HCT116 (cell line): ENCODE data around the gene LIMA1. TPM values are rescaled to one million over a fixed set of nuclear protein-coding genes. Genes with fewer than 3 reads are reported as not detected.
A peak's percentile ranks its signal among the peaks of the same experiment; 100 is the strongest.

Experiments
- ATAC-seq: fragments of 200-7000 bp; cut with Tn5 transposase; 2 replicates; pipeline ENCODE4 v1.9.1; 2020; ENCODE audit warnings: mild to moderate bottlenecking, moderate library complexity
- BruUV-seq: library from RNA; stranded (reverse); fragments of 400-500 nt; replicated peaks from 2 replicates; lab custom pipeline; 2021; lab: Mats Ljungman, UMichigan
- CTCF ChIA-PET: fragments of 300-600 bp; sonication (Branson Sonifier 250); formaldehyde crosslinking; loops from one replicate; lab custom pipeline; 2021; ENCODE audit warnings: antibody characterized with exemption; lab: Charles Lee
- POLR2A ChIA-PET: fragments of 300-600, 350-600 bp; sonication (Branson Sonifier 250); formaldehyde crosslinking; loops from one replicate; lab custom pipeline; 2021; ENCODE audit warnings: antibody characterized with exemption; lab: Charles Lee
- RAD21 ChIA-PET, 2 experiments: fragments of 300-600 bp; sonication (Branson Sonifier 250); formaldehyde crosslinking; loops; one replicate each; lab custom pipeline; 2023; ENCODE audit warnings: low total read pairs in 2 of 2; ENCODE audit not compliant: uncharacterized antibody in 2 of 2, unreplicated experiment in 2 of 2, low non-redundant PET in 1 of 2; lab: Charles Lee
- DNase-seq: peaks from one replicate; pipeline ENCODE4 v3.0.0-alpha.2; 2010; ENCODE audit warnings: low read depth, low spot score
- H2AFZ ChIP-seq: fragments of 200-600 bp; shearing (Covaris generic), sonication (generic); 2 replicates; pipeline ENCODE4 v1.6.1; 2017; ENCODE audit warnings: low read depth, mixed run types, mixed read lengths, antibody characterized with exemption, low read length; ENCODE audit not compliant: poor library complexity, severe bottlenecking
- H3K27ac ChIP-seq: 2 replicates; pipeline ENCODE4 v1.5.1; 2012; ENCODE audit warnings: low read depth, low read length
- H3K27me3 ChIP-seq: fragments of 200-600 bp; sonication (generic); 2 replicates; pipeline ENCODE4 v1.6.1; 2016; ENCODE audit warnings: mixed run types, low read length, mixed read lengths; ENCODE audit not compliant: insufficient read depth
- H3K36me3 ChIP-seq, 2 experiments: fragments of 200-500 bp in 1 of 2; fragments of 200-600 bp in 1 of 2; sonication (Bioruptor generic) in 1 of 2; sonication (generic) in 1 of 2; 2 replicates each; pipeline versions ENCODE4 v1.5.1 to v1.6.1; 2014 to 2016; ENCODE audit warnings: low read length in 2 of 2, inconsistent platforms in 1 of 2, mixed read lengths in 1 of 2, mixed run types in 1 of 2; ENCODE audit not compliant: insufficient read depth in 2 of 2, control insufficient read depth in 1 of 2
- H3K4me1 ChIP-seq, 2 experiments: fragments of 200-600 bp in 1 of 2; sonication (generic) in 1 of 2; 2 replicates each; pipeline versions ENCODE4 v1.5.1 to v1.6.1; 2012 to 2017; ENCODE audit warnings: low read length in 2 of 2, inconsistent platforms in 1 of 2, mild to moderate bottlenecking in 1 of 2, mixed read lengths in 1 of 2, mixed run types in 1 of 2, moderate library complexity in 1 of 2; ENCODE audit not compliant: insufficient read depth in 2 of 2, control insufficient read depth in 1 of 2
- H3K4me2 ChIP-seq: fragments of 200-600 bp; sonication (generic); 2 replicates; pipeline ENCODE4 v1.6.1; 2017; ENCODE audit warnings: mixed run types, low read length, mixed read lengths
- H3K4me3 ChIP-seq, 2 experiments: fragments of 200-600 bp in 1 of 2; sonication (generic) in 1 of 2; replicated peaks in 1 of 2; 2 replicates each; pipeline ENCODE4 v1.5.1; 2011 to 2016; ENCODE audit warnings: low read length in 2 of 2, control low read depth in 1 of 2, low read depth in 1 of 2, mild to moderate bottlenecking in 1 of 2, mixed read lengths in 1 of 2, mixed run types in 1 of 2
- H3K79me2 ChIP-seq: fragments of 200-600 bp; sonication (generic); 2 replicates; pipeline ENCODE4 v1.6.1; 2017; ENCODE audit warnings: mild to moderate bottlenecking, mixed run types, low read length, moderate library complexity, mixed read lengths; ENCODE audit not compliant: insufficient read depth
- H3K9ac ChIP-seq: fragments of 200-600 bp; sonication (generic); 2 replicates; pipeline ENCODE4 v1.6.1; 2016; ENCODE audit warnings: low read length, mixed read lengths
- H3K9me2 ChIP-seq: fragments of 200-600 bp; sonication (generic), shearing (Covaris generic); 2 replicates; pipeline ENCODE4 v1.6.1; 2017; ENCODE audit warnings: mixed run types, mild to moderate bottlenecking, moderate library complexity; ENCODE audit not compliant: insufficient read depth
- H3K9me3 ChIP-seq, 2 experiments: fragments of 200-500 bp in 1 of 2; fragments of 200-600 bp in 1 of 2; sonication (Bioruptor generic) in 1 of 2; sonication (generic) in 1 of 2; 2 replicates each; pipeline ENCODE4 v1.6.1; 2014 to 2017; ENCODE audit warnings: low read length in 2 of 2, mixed read lengths in 2 of 2, inconsistent platforms in 1 of 2, low read depth in 1 of 2, mild to moderate bottlenecking in 1 of 2, mixed run types in 1 of 2, moderate library complexity in 1 of 2; ENCODE audit not compliant: control insufficient read depth in 1 of 2, insufficient read depth in 1 of 2
- H4K20me1 ChIP-seq: fragments of 200-600 bp; sonication (generic), shearing (Covaris generic); 2 replicates; pipeline ENCODE4 v1.6.1; 2017; ENCODE audit warnings: mixed run types, mild to moderate bottlenecking, moderate library complexity; ENCODE audit not compliant: insufficient read depth
- CEBPB ChIP-seq: IDR thresholded peaks from 2 replicates; pipeline ENCODE4 v1.6.1; 2012; ENCODE audit warnings: low read depth
- EZH2phosphoT487 ChIP-seq: fragments of 200-600 bp; IDR thresholded peaks from 2 replicates; pipeline ENCODE4 v1.6.1; 2018; ENCODE audit warnings: antibody characterized with exemption, borderline replicate concordance
- FOSL1 ChIP-seq: IDR thresholded peaks from 2 replicates; pipeline ENCODE4 v1.6.1; 2012; ENCODE audit warnings: low read depth
- POLR2AphosphoS5 ChIP-seq: IDR thresholded peaks from 2 replicates; pipeline ENCODE4 v1.6.1; 2011; ENCODE audit warnings: mild to moderate bottlenecking, low read depth, low read length, moderate library complexity
- RAD21 ChIP-seq: IDR thresholded peaks from 2 replicates; pipeline ENCODE4 v1.6.1; 2012; ENCODE audit warnings: low read depth, mild to moderate bottlenecking
- SIN3A ChIP-seq: IDR thresholded peaks from 2 replicates; pipeline ENCODE4 v1.6.1; 2012; ENCODE audit warnings: low read depth
- SRF ChIP-seq: IDR thresholded peaks from 2 replicates; pipeline ENCODE4 v1.6.1; 2012; ENCODE audit warnings: low read depth
- TCF7L2 ChIP-seq: IDR thresholded peaks from 2 replicates; pipeline ENCODE4 v1.7.0; 2011; ENCODE audit warnings: borderline replicate concordance, inconsistent platforms; ENCODE audit not compliant: insufficient read depth, insufficient read length; ENCODE audit errors: extremely low read depth
- ZFX ChIP-seq: fragments of 450-650 bp; IDR thresholded peaks from 2 replicates; pipeline ENCODE4 v1.6.1; 2017
- ZNF274 ChIP-seq: fragments of 200-500 bp; sonication (Bioruptor generic); IDR thresholded peaks from 2 replicates; pipeline ENCODE4 v1.6.1; 2014; ENCODE audit warnings: mild to moderate bottlenecking, low read depth, low read length, inconsistent platforms
- intact Hi-C: fragments of 100-400 bp; cut with micrococcal nuclease; formaldehyde crosslinking; loops from 2 replicates; pipeline ENCODE4 v1.10.0; 2022
- total RNA-seq: library from RNA; stranded (reverse); gene quantifications from one replicate; pipeline ENCODE4 v1.2.1, GENCODE V29; 2021; ENCODE audit not compliant: unreplicated experiment
- TF ChIP-seq, protein P1 (sequence below), 3 experiments: fragments of 200-600 bp in 1 of 3; sonication (generic) in 1 of 3; IDR thresholded peaks in 2 of 3; conservative IDR thresholded peaks in 1 of 3; 2 replicates each; pipeline ENCODE4 v1.5.1; 2012 to 2017; ENCODE audit warnings: low read depth in 2 of 3, low read length in 2 of 3, antibody characterized with exemption in 1 of 3, borderline replicate concordance in 1 of 3, control low read depth in 1 of 3, mild to moderate bottlenecking in 1 of 3, mixed read lengths in 1 of 3, mixed run types in 1 of 3, moderate library complexity in 1 of 3; ENCODE audit not compliant: insufficient read depth in 1 of 3

The LIMA1 gene
- total RNA-seq, 1 experiment from 2014 or later: 79.6 TPM

DNA sequence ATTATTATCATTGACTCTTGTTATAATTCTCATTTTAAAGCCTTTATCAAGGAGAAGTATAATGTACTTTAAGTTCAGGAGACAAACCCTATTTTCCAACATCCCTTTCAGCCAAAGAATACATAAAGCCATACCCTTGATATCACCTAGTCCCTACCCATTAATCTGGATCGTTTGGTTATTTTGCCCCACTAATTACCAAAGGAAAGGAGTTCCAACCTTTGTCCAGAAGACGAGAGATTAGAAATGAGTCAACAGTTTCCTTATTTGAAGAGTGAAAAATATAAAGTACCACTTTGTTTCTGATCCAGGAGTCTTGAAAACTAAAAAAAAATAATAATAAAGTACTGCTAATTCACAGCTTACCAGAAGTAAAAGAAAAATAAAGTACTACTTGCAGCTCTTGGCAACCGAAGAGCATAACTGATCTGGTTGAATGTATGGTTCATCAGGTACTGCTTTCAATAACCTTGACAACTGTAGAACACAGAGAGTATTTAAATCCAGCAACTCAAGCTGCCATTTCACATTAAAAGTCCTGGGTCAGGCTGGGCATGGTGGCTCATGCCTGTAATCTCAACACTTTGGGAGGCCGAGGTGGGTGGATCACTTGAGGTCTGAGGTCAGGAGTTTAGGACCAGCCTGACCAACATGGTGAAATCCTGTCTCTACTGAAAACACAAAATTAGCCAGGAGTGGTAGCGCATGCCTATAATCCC is 33.7 kb downstream of the LIMA1 start:
- Histone ChIP-seq H3K27ac (no peak overlapping the region), H3K9me3 (no peaks in the 10 kb centered on the region), H2AFZ (no peak overlapping the region), H3K79me2 (no peaks in the 10 kb centered on the region), H3K27me3 (no peaks in the 10 kb centered on the region), H3K9me2 (no peaks in the 10 kb centered on the region), H3K4me2 (peak overlapping the region; percentile 55), H4K20me1 (no peaks in the 10 kb centered on the region), H3K9ac (peak overlapping the region; percentile 36), H3K36me3 (no peaks in the 10 kb centered on the region), H3K4me1 (peaks cover 77 to 100% of the 10 kb centered on the region in 2 experiments), H3K4me3 (peak overlapping the region in 1 of 2 experiments; percentile 18; a peak in 1 of 4 replicates)
- DNase-seq (no peak), ATAC-seq (no peak)
- TF ChIP-seq CEBPB (no peak), SRF (no peak), FOSL1 (no peak), SIN3A (no peak), POLR2AphosphoS5 (no peak), RAD21 (no peak), TCF7L2 (no peak), ZFX (no peak), ZNF274 (no peak), EZH2phosphoT487 (no peak)
- TF ChIP-seq, protein P1, sequence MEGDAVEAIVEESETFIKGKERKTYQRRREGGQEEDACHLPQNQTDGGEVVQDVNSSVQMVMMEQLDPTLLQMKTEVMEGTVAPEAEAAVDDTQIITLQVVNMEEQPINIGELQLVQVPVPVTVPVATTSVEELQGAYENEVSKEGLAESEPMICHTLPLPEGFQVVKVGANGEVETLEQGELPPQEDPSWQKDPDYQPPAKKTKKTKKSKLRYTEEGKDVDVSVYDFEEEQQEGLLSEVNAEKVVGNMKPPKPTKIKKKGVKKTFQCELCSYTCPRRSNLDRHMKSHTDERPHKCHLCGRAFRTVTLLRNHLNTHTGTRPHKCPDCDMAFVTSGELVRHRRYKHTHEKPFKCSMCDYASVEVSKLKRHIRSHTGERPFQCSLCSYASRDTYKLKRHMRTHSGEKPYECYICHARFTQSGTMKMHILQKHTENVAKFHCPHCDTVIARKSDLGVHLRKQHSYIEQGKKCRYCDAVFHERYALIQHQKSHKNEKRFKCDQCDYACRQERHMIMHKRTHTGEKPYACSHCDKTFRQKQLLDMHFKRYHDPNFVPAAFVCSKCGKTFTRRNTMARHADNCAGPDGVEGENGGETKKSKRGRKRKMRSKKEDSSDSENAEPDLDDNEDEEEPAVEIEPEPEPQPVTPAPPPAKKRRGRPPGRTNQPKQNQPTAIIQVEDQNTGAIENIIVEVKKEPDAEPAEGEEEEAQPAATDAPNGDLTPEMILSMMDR (IDR thresholded peaks at IDR 0.05 in 2 of 3, conservative IDR thresholded peaks at IDR 0.05 in 1 of 3; ENCODE audit: borderline replicate concordance in 1 of 3, insufficient read depth in 1 of 3, low read depth in 2 of 3, low read length in 2 of 3): no peak
- BruUV-seq: no TSS peak
- RAD21 ChIA-PET: no interaction called here
- CTCF ChIA-PET: interaction anchor here (1.5 kb wide), 1 partner anchor 15 kb away, joined by 3 read pairs; no protein-coding TSS in a partner anchor
- intact Hi-C loops: no loop called here
- POLR2A ChIA-PET: interaction anchor here (0.7 to 1.0 kb wide), 2 partner anchors 11 to 282 kb away, joined by 3 read pairs; no protein-coding TSS in a partner anchor
